Suprapubic skin (tissue), 4 donors: Measurements from ENCODE around the gene C19orf33.

Experiments used
- EP300 ChIP-seq: sonication (generic); formaldehyde crosslinking; IDR thresholded peaks from one replicate; pipeline ENCODE4 v1.6.1; 2017; ENCODE audit warnings: antibody characterized with exemption
- POLR2A ChIP-seq, 2 donors: fragments of 450-650 bp; IDR thresholded peaks; one replicate each; pipeline ENCODE4 v1.6.1; 2017; ENCODE audit warnings: antibody characterized with exemption in 2 of 2, mild to moderate bottlenecking in 2 of 2, moderate library complexity in 2 of 2
- POLR2AphosphoS5 ChIP-seq, 3 donors: sonication (generic); formaldehyde crosslinking; IDR thresholded peaks; one replicate each; pipeline ENCODE4 v1.6.1; 2017; ENCODE audit warnings: antibody characterized with exemption in 3 of 3
- TF ChIP-seq, protein P1 (sequence below), 2 donors: fragments of 200-600 bp in 1 of 2; fragments of 450-650 bp in 1 of 2; sonication (generic) in 1 of 2; IDR thresholded peaks; one replicate each; pipeline ENCODE4 v1.5.1; 2016 to 2019; ENCODE audit warnings: antibody characterized with exemption in 2 of 2, mild to moderate bottlenecking in 1 of 2, moderate library complexity in 1 of 2

DNA sequence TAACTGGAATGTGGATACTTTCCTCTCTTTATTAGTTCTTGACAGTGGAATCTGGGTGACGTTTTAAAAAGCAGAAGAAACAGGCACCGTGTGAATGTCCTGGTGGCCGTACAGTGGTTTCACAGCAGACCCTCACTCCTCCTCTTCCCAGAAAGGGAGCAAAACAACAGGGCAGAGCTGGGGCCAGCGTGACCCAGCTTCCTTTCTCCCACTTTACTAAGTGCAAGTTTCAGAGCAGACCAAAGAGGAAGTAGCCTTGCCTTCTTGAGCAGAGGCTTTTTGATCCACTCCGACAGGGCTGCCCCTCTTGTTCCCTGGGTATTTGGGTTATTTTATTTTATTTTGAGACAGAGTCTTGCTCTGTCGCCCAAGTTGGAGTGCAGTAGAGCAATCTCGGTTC is 19.6 kb upstream of the C19orf33 start:
- TF ChIP-seq, protein P1, sequence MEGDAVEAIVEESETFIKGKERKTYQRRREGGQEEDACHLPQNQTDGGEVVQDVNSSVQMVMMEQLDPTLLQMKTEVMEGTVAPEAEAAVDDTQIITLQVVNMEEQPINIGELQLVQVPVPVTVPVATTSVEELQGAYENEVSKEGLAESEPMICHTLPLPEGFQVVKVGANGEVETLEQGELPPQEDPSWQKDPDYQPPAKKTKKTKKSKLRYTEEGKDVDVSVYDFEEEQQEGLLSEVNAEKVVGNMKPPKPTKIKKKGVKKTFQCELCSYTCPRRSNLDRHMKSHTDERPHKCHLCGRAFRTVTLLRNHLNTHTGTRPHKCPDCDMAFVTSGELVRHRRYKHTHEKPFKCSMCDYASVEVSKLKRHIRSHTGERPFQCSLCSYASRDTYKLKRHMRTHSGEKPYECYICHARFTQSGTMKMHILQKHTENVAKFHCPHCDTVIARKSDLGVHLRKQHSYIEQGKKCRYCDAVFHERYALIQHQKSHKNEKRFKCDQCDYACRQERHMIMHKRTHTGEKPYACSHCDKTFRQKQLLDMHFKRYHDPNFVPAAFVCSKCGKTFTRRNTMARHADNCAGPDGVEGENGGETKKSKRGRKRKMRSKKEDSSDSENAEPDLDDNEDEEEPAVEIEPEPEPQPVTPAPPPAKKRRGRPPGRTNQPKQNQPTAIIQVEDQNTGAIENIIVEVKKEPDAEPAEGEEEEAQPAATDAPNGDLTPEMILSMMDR (IDR thresholded peaks at IDR 0.05) = no peak
- no peak for TF ChIP-seq POLR2A (IDR thresholded peaks at IDR 0.05)
- TF ChIP-seq EP300 = no peak
- TF ChIP-seq POLR2AphosphoS5 (IDR thresholded peaks at IDR 0.05) = no peak
